ENCODE measurements around the gene POM121C.
"Not testable (repeated sequence)": the region's sequence is repeated elsewhere in the genome, so short reads cannot be mapped to it uniquely, and the experiment has no call there.

The POM121C gene

GRCh38 chr7:75374519-75375317, 111.4 kb downstream of the POM121C start:
- DNase-seq = not testable (repeated sequence)

- not testable (repeated sequence) for DNase-seq
Observed at GRCh38 chr7:75374144-75374518, 112.0 kb downstream of the POM121C start.

GRCh38 chr7:75367313-75367712, 118.8 kb downstream of the POM121C start:
- not testable (repeated sequence) for DNase-seq
